PC-9 (cell line): ENCODE results near the gene APBA1. TPM values are rescaled to one million over a fixed set of nuclear protein-coding genes. Genes with fewer than 3 reads are reported as not detected.

Experiments
- BruUV-seq: library from RNA; stranded (reverse); fragments of 400-500 nt; replicated peaks from 2 replicates; lab custom pipeline; 2021; lab: Mats Ljungman, UMichigan
- CTCF ChIA-PET: fragments of 300-600 bp; sonication (Branson Sonifier 250); formaldehyde crosslinking; loops from one replicate; lab custom pipeline; 2022; ENCODE audit warnings: antibody characterized with exemption; lab: Charles Lee
- POLR2A ChIA-PET: fragments of 300-600 bp; sonication (Branson Sonifier 250); formaldehyde crosslinking; loops from one replicate; lab custom pipeline; 2022; ENCODE audit warnings: antibody characterized with exemption; ENCODE audit not compliant: unreplicated experiment; lab: Charles Lee
- DNase-seq, 2 experiments: peaks; one replicate each; pipeline versions ENCODE4 v3.0.0 to v3.0.0-alpha.2; 2015 to 2022; ENCODE audit warnings: mixed read lengths in 1 of 2
- H2AFZ ChIP-seq: fragments of 200-600 bp; sonication (generic); 2 replicates; pipeline ENCODE4 v1.8.1; 2017; ENCODE audit warnings: antibody characterized with exemption
- H3F3A ChIP-seq: fragments of 200-600 bp; sonication (generic); 2 replicates; pipeline ENCODE4 v1.8.1; 2017; ENCODE audit warnings: antibody characterized with exemption, mild to moderate bottlenecking, low read depth; ENCODE audit not compliant: insufficient read depth
- H3K27ac ChIP-seq: fragments of 200-600 bp; sonication (generic); 2 replicates; pipeline ENCODE4 v1.6.1; 2016; ENCODE audit warnings: mixed run types
- H3K27me3 ChIP-seq: fragments of 200-600 bp; sonication (generic); 2 replicates; pipeline ENCODE4 v1.6.1; 2016; ENCODE audit warnings: low read depth, mixed run types; ENCODE audit not compliant: insufficient read depth
- H3K36me3 ChIP-seq: fragments of 200-600 bp; sonication (generic); 2 replicates; pipeline ENCODE4 v1.6.1; 2016; ENCODE audit warnings: low read depth, mixed run types
- H3K4me1 ChIP-seq: fragments of 200-600 bp; sonication (generic); replicated peaks from 2 replicates; pipeline ENCODE4 v1.6.1; 2016; ENCODE audit warnings: mixed run types; ENCODE audit not compliant: insufficient read depth
- H3K4me2 ChIP-seq: fragments of 200-600 bp; sonication (generic); 2 replicates; pipeline ENCODE4 v1.6.1; 2017; ENCODE audit warnings: mixed run types
- H3K4me3 ChIP-seq: fragments of 200-600 bp; sonication (generic); 2 replicates; pipeline ENCODE4 v1.6.1; 2016; ENCODE audit warnings: mixed run types
- H3K79me2 ChIP-seq: fragments of 200-600 bp; sonication (generic); 2 replicates; pipeline ENCODE4 v1.6.1; 2017; ENCODE audit warnings: low read depth, mixed run types
- H3K9me2 ChIP-seq: fragments of 200-600 bp; sonication (generic); 2 replicates; pipeline ENCODE4 v1.8.1; 2017; ENCODE audit warnings: mild to moderate bottlenecking; ENCODE audit not compliant: insufficient read depth
- H3K9me3 ChIP-seq: fragments of 200-600 bp; sonication (generic); 2 replicates; pipeline ENCODE4 v1.8.1; 2016; ENCODE audit warnings: low read depth; ENCODE audit not compliant: insufficient read depth
- H4K20me1 ChIP-seq: fragments of 200-600 bp; sonication (generic); 2 replicates; pipeline ENCODE4 v1.8.1; 2017; ENCODE audit not compliant: insufficient read depth
- EZH2 ChIP-seq: fragments of 200-600 bp; sonication (generic); IDR thresholded peaks from 2 replicates; pipeline ENCODE4 v1.8.0; 2017; ENCODE audit warnings: antibody characterized with exemption, low read depth
- intact Hi-C: fragments of 100-400 bp; cut with micrococcal nuclease; formaldehyde crosslinking; loops from one replicate; pipeline ENCODE4 v1.10.0; 2022; ENCODE audit not compliant: unreplicated experiment
- total RNA-seq: library from RNA; stranded (reverse); gene quantifications from 2 replicates; pipeline ENCODE4 v1.2.3, GENCODE V29; 2021
- TF ChIP-seq, protein P1 (sequence below): fragments of 200-600 bp; sonication (generic); conservative IDR thresholded peaks from 2 replicates; pipeline ENCODE4 v1.6.1; 2017; ENCODE audit warnings: mixed run types, antibody characterized with exemption, mild to moderate bottlenecking, moderate library complexity

Gene APBA1
- total RNA-seq, 1 experiment from 2014 or later, result 0.44 TPM

DNA sequence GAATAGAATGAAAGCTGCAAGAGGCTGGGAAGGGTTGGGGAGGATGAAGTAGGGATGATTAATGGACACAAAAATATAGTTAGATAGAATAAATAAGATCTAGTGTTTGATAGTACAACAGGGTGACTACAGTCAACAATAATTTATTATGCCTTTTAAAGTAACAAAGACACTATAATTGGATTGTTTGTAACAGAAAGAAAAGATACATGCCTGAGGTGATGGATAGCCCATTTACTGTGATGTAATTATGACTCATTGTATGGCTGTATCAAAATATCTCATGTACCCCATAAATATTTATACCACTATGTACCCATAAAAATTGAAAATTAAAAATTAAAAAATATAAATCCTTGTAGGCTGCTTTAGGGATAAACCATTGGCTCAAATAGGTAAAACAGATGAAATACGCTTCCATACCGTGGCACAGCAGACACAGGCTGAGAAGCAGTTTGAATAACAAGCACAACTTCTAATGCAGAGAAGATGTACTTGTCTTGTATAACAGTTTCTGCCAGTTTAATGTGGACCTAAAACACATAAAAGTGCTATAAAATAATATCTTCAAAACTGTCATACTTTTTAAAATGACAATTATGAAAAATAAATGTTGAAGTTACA, 34.9 kb downstream of the APBA1 start:
- BruUV-seq, result no TSS peak
- ChIA-PET POLR2A (no interaction called here), CTCF (no interaction called here)
- Histone ChIP-seq H3K36me3 (no peaks in the 10 kb centered on the region), H3F3A (no peaks in the 10 kb centered on the region), H3K9me3 (no peaks in the 10 kb centered on the region), H3K27me3 (no peaks in the 10 kb centered on the region), H3K4me2 (no peak overlapping the region), H3K9me2 (no peaks in the 10 kb centered on the region), H3K27ac (no peak overlapping the region), H2AFZ (no peak overlapping the region), H3K4me3 (no peak overlapping the region), H3K79me2 (no peaks in the 10 kb centered on the region), H3K4me1 (no peaks in the 10 kb centered on the region), H4K20me1 (no peaks in the 10 kb centered on the region)
- TF ChIP-seq EZH2, result no peak
- TF ChIP-seq, protein P1, sequence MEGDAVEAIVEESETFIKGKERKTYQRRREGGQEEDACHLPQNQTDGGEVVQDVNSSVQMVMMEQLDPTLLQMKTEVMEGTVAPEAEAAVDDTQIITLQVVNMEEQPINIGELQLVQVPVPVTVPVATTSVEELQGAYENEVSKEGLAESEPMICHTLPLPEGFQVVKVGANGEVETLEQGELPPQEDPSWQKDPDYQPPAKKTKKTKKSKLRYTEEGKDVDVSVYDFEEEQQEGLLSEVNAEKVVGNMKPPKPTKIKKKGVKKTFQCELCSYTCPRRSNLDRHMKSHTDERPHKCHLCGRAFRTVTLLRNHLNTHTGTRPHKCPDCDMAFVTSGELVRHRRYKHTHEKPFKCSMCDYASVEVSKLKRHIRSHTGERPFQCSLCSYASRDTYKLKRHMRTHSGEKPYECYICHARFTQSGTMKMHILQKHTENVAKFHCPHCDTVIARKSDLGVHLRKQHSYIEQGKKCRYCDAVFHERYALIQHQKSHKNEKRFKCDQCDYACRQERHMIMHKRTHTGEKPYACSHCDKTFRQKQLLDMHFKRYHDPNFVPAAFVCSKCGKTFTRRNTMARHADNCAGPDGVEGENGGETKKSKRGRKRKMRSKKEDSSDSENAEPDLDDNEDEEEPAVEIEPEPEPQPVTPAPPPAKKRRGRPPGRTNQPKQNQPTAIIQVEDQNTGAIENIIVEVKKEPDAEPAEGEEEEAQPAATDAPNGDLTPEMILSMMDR, result no peak
- no peak for DNase-seq
- intact Hi-C loops, result no loop called here

DNA sequence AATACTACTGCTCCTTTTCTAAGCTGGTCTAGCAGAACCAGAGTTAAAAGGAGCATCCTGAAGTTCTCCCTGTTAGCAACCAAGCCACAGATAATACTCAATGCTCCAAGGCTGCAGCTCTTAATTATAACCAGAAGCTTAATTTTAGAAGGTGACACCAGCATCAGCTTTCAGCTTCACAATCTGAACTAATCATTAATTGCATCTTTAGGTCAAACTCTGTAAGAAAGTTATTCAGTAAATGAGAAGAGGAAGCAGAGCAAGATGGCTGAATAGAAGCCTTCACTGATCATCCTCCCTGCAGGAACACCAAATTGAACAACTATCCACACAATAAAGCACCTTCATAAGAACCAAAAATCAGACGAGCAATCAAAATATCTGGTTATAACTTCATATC, 38.5 kb downstream of the APBA1 start:
- Histone ChIP-seq H3K27me3 (no peaks in the 10 kb centered on the region), H3K27ac (no peak overlapping the region), H4K20me1 (no peaks in the 10 kb centered on the region), H3K9me3 (no peaks in the 10 kb centered on the region), H3K9me2 (no peaks in the 10 kb centered on the region), H3K36me3 (no peaks in the 10 kb centered on the region), H3K79me2 (no peaks in the 10 kb centered on the region), H3F3A (no peaks in the 10 kb centered on the region), H3K4me2 (no peak overlapping the region), H2AFZ (no peak overlapping the region), H3K4me1 (no peaks in the 10 kb centered on the region), H3K4me3 (no peak overlapping the region)
- CTCF ChIA-PET, result interaction anchor here (0.6 kb wide), 1 partner anchor 29 kb away, joined by 3 read pairs; no protein-coding TSS in a partner anchor
- intact Hi-C loops, result no loop called here
- no peak for DNase-seq
- no TSS peak for BruUV-seq
- POLR2A ChIA-PET, result no interaction called here
- TF ChIP-seq EZH2, result no peak
- TF ChIP-seq, protein P1, result no peak

DNA sequence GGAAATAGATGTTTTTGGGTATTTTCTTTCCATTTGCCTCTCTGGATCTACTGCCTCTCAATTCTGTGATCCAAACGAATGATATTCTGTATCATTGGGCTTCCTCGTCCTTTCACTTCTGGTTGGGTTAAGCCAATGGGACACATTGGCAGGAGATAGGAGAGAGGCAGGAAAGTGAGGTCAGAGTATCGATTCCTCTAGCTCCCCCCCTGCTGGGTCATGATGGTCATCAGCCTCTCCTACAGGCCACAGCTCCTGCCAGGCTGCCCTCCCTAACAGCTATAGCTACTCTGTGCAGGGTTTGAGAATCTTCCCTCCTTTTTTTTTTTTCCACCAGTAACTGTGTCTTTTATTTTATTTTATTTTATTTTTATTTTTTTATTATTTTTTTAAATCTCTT, 39.4 kb downstream of the APBA1 start:
- Histone ChIP-seq H3K27me3 (no peaks in the 10 kb centered on the region), H4K20me1 (no peaks in the 10 kb centered on the region), H2AFZ (no peak overlapping the region), H3K27ac (no peak overlapping the region), H3F3A (no peaks in the 10 kb centered on the region), H3K4me1 (no peaks in the 10 kb centered on the region), H3K4me2 (no peak overlapping the region), H3K9me2 (no peaks in the 10 kb centered on the region), H3K36me3 (no peaks in the 10 kb centered on the region), H3K79me2 (no peaks in the 10 kb centered on the region), H3K9me3 (no peaks in the 10 kb centered on the region), H3K4me3 (no peak overlapping the region)
- ChIA-PET POLR2A (no interaction called here), CTCF (interaction anchor here (0.7 kb wide), 1 partner anchor 17 kb away, joined by 4 read pairs; no protein-coding TSS in a partner anchor)
- no peak for DNase-seq
- TF ChIP-seq, protein P1, result no peak
- TF ChIP-seq EZH2, result no peak
- intact Hi-C loops, result no loop called here
- BruUV-seq, result no TSS peak
